GM23248 (cell line): ENCODE results near the gene LDLRAD4.

Experiments used
- EZH2 ChIP-seq: fragments of 200-600 bp; sonication (generic); IDR thresholded peaks from 2 replicates; pipeline ENCODE4 v1.6.1; 2018; ENCODE audit warnings: antibody characterized with exemption, mild to moderate bottlenecking; ENCODE audit not compliant: insufficient read depth, poor library complexity, severe bottlenecking
- EZH2phosphoT487 ChIP-seq: fragments of 200-600 bp; sonication (generic); IDR thresholded peaks from 2 replicates; pipeline ENCODE4 v1.6.1; 2018; ENCODE audit warnings: antibody characterized with exemption, moderate library complexity, mild to moderate bottlenecking, low read depth; ENCODE audit not compliant: insufficient read depth

DNA sequence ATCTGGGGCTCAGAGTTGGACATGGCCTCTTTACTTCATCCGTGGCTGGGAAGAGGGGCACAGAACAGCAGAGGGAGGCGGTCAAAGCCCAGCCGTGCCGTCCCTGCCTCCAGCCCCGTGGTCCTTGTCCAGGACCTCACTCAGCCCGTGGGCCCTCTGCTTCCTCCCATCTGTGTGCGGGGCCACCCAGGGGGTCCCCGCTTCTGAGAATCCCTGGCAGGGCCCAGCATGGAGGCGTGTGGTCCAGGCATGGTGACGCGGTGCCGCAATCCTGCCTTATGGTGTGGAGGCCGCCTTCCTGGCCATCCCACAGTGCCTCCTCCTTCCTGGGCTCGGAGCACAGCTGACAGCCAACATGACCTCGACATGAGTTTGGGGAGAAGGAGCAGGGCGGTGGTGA lies 275.2 kb downstream of the LDLRAD4 start:
- TF ChIP-seq EZH2phosphoT487 (no peak), EZH2 (no peak)
